KMS-11 (cell line): ENCODE data around the gene LDAH.

ENCODE experiments used
- H2AFZ ChIP-seq: fragments of 200-600 bp; sonication (generic); 2 replicates; pipeline ENCODE4 v1.6.1; 2016; ENCODE audit warnings: antibody characterized with exemption, mixed run types, low read depth
- H3K27ac ChIP-seq: fragments of 200-600 bp; sonication (generic); 2 replicates; pipeline ENCODE4 v1.6.1; 2016; ENCODE audit warnings: mild to moderate bottlenecking, mixed run types
- H3K27me3 ChIP-seq: fragments of 200-600 bp; sonication (generic); 2 replicates; pipeline ENCODE4 v1.6.1; 2017; ENCODE audit warnings: mild to moderate bottlenecking, low read depth, mixed run types, moderate library complexity; ENCODE audit not compliant: insufficient read depth
- H3K36me3 ChIP-seq: fragments of 200-600 bp; sonication (generic); 2 replicates; pipeline ENCODE4 v1.6.1; 2017; ENCODE audit warnings: mild to moderate bottlenecking, mixed run types; ENCODE audit not compliant: insufficient read depth
- H3K4me1 ChIP-seq: fragments of 200-600 bp; sonication (generic); 2 replicates; pipeline ENCODE4 v1.6.1; 2016; ENCODE audit warnings: mild to moderate bottlenecking, low read depth, mixed run types; ENCODE audit not compliant: poor library complexity, severe bottlenecking
- H3K4me2 ChIP-seq: fragments of 200-600 bp; sonication (generic); 2 replicates; pipeline ENCODE4 v1.7.0; 2016; ENCODE audit warnings: mild to moderate bottlenecking, mixed run types
- H3K4me3 ChIP-seq: fragments of 200-600 bp; sonication (generic); IDR thresholded peaks from 2 replicates; pipeline ENCODE4 v1.6.1; 2017; ENCODE audit warnings: low read depth, low read length, mixed read lengths; ENCODE audit not compliant: insufficient read depth
- H3K79me2 ChIP-seq: fragments of 200-600 bp; sonication (generic); 2 replicates; pipeline ENCODE4 v1.6.1; 2016; ENCODE audit warnings: low read depth, mixed run types; ENCODE audit not compliant: insufficient read depth
- H3K9ac ChIP-seq: fragments of 200-600 bp; sonication (generic); 2 replicates; pipeline ENCODE4 v1.6.1; 2016; ENCODE audit warnings: mild to moderate bottlenecking, mixed run types
- H4K20me1 ChIP-seq: fragments of 200-600 bp; sonication (generic); 2 replicates; pipeline ENCODE4 v1.6.1; 2016; ENCODE audit warnings: mild to moderate bottlenecking, mixed run types; ENCODE audit not compliant: insufficient read depth
- CTCF ChIP-seq: fragments of 200-600 bp; sonication (generic); conservative IDR thresholded peaks from 2 replicates; pipeline ENCODE4 v1.6.1; 2017; ENCODE audit warnings: low read depth, mild to moderate bottlenecking, antibody characterized with exemption, low read length, moderate library complexity, mixed read lengths

LDAH gene

GRCh38 chr2:20648831-20649230 lies 174.1 kb downstream of the LDAH start:
- no peaks in the 10 kb centered on the region for H3K36me3 ChIP-seq
- no peak for TF ChIP-seq CTCF
- no peak overlapping the region for H3K4me2 ChIP-seq
- H3K4me1 ChIP-seq, result peaks cover 10% of the 10 kb centered on the region
- H3K4me3 ChIP-seq, result no peak overlapping the region
- no peaks in the 10 kb centered on the region for H3K27me3 ChIP-seq
- no peak overlapping the region for H3K27ac ChIP-seq
- no peak overlapping the region for H2AFZ ChIP-seq
- H4K20me1 ChIP-seq, result no peaks in the 10 kb centered on the region
- no peaks in the 10 kb centered on the region; the same call in 1 of the 2 replicates for H3K79me2 ChIP-seq
- H3K9ac ChIP-seq, result no peak overlapping the region

DNA sequence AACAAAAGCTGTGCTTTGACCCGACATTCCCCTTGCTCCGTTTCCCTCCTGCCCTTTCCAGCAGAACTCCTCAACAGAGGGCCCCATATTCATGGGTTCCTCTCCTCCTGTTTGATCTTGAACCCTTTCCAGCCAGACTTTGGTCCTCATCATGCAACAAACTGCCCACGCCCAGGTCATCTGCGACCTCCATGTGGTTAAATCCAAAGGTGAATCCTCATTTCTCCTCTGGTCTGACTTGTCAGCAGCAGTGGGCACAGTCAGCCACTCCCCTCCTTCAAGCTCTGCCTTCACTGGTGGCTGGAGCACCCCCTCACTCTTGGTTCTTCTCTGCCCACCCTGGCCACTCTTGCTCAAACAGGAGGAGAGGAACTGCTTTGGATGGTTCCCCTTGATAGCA lies 174.7 kb downstream of the LDAH start:
- Histone ChIP-seq H3K79me2 (no peaks in the 10 kb centered on the region; the same call in 1 of the 2 replicates), H4K20me1 (no peaks in the 10 kb centered on the region), H3K4me1 (peaks cover 10% of the 10 kb centered on the region), H3K4me2 (no peak overlapping the region), H3K4me3 (no peak overlapping the region), H2AFZ (no peak overlapping the region), H3K9ac (no peak overlapping the region), H3K27ac (no peak overlapping the region), H3K27me3 (no peaks in the 10 kb centered on the region), H3K36me3 (no peaks in the 10 kb centered on the region)
- TF ChIP-seq CTCF, result no peak

- H3K4me3 ChIP-seq, result no peak overlapping the region
- no peaks in the 10 kb centered on the region for H3K27me3 ChIP-seq
- H3K4me2 ChIP-seq, result no peak overlapping the region
- no peak overlapping the region for H2AFZ ChIP-seq
- H4K20me1 ChIP-seq, result no peaks in the 10 kb centered on the region
- no peak overlapping the region for H3K9ac ChIP-seq
- H3K36me3 ChIP-seq, result no peaks in the 10 kb centered on the region
- TF ChIP-seq CTCF, result no peak
- peaks cover 10% of the 10 kb centered on the region for H3K4me1 ChIP-seq
- H3K27ac ChIP-seq, result no peak overlapping the region
- H3K79me2 ChIP-seq, result no peaks in the 10 kb centered on the region; the same call in 1 of the 2 replicates
Observed at GRCh38 chr2:20647738-20648137, 175.2 kb downstream of the LDAH start.

DNA sequence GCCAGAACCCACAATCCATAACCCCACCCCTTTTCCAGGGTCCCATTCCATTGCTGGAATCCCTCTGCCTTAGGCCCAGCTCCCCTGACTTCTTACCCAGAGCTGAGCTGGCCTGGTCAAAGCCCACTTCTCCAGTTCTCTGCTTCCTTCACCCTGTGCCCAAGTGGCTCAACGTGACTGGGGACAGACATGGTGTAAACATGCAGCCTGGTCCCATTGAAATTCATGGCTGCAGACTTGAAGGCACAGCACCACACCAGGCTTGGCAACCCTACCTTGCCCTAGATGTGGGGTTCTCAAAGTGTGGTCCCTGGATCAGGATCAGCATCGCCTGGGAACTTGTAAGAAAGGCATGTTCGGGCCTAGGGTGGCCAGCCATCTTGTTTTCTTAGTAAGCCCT lies 175.7 kb downstream of the LDAH start:
- Histone ChIP-seq H3K4me1 (peaks cover 10% of the 10 kb centered on the region), H3K36me3 (no peaks in the 10 kb centered on the region), H3K27ac (no peak overlapping the region), H3K4me2 (no peak overlapping the region), H3K9ac (no peak overlapping the region), H2AFZ (no peak overlapping the region), H3K4me3 (no peak overlapping the region), H3K27me3 (no peaks in the 10 kb centered on the region), H3K79me2 (no peaks in the 10 kb centered on the region; the same call in 1 of the 2 replicates), H4K20me1 (no peaks in the 10 kb centered on the region)
- TF ChIP-seq CTCF, result no peak

- Histone ChIP-seq H3K9ac (no peak overlapping the region), H3K4me3 (no peak overlapping the region), H3K27ac (no peak overlapping the region), H3K79me2 (no peaks in the 10 kb centered on the region; the same call in 1 of the 2 replicates), H3K4me2 (no peak overlapping the region), H2AFZ (no peak overlapping the region), H3K36me3 (no peaks in the 10 kb centered on the region), H3K4me1 (peaks cover 6% of the 10 kb centered on the region), H4K20me1 (no peaks in the 10 kb centered on the region), H3K27me3 (no peaks in the 10 kb centered on the region)
- no peak for TF ChIP-seq CTCF
Observed at GRCh38 chr2:20646446-20646845, 176.5 kb downstream of the LDAH start.
